Mesenchymal stem cell (in vitro differentiated cells and primary cell): ENCODE data around the gene SNU13.
"Not testable (repeated sequence)": the region's sequence is repeated elsewhere in the genome, so short reads cannot be mapped to it uniquely, and the experiment has no call there.

Source experiments
- DNase-seq: peaks from one replicate; pipeline ENCODE4 v3.0.0-alpha.2; 2013
- H2AFZ ChIP-seq: one replicate; pipeline ENCODE4 v1.6.1; 2013; ENCODE audit warnings: low read depth, mild to moderate bottlenecking, control low read depth, inconsistent platforms, low read length, moderate library complexity
- H2AK5ac ChIP-seq: 2 replicates; pipeline ENCODE4 v1.6.1; 2013; ENCODE audit warnings: low read length, moderate library complexity, mild to moderate bottlenecking, inconsistent platforms; ENCODE audit not compliant: severe bottlenecking
- H2BK120ac ChIP-seq: one replicate; pipeline ENCODE4 v1.6.1; 2013; ENCODE audit warnings: low read depth, mild to moderate bottlenecking, inconsistent platforms, low read length, moderate library complexity
- H2BK12ac ChIP-seq, 2 experiments: one replicate each; pipeline ENCODE4 v1.6.1; 2013; ENCODE audit warnings: inconsistent platforms in 2 of 2, low read length in 2 of 2, mild to moderate bottlenecking in 2 of 2, moderate library complexity in 2 of 2, control low read depth in 1 of 2
- H2BK15ac ChIP-seq: one replicate; pipeline ENCODE4 v1.6.1; 2013; ENCODE audit warnings: mild to moderate bottlenecking, low read depth, inconsistent platforms; ENCODE audit not compliant: poor library complexity, severe bottlenecking
- H2BK5ac ChIP-seq: 2 replicates; pipeline ENCODE4 v1.6.1; 2013; ENCODE audit warnings: low read depth, mild to moderate bottlenecking, low read length, control low read depth, inconsistent platforms; ENCODE audit not compliant: poor library complexity, severe bottlenecking
- H3K14ac ChIP-seq, 2 experiments: one replicate each; pipeline ENCODE4 v1.6.1; 2013; ENCODE audit warnings: inconsistent platforms in 2 of 2, low read length in 2 of 2, control low read depth in 1 of 2, mild to moderate bottlenecking in 1 of 2, moderate library complexity in 1 of 2
- H3K18ac ChIP-seq, 2 experiments: one replicate each; pipeline ENCODE4 v1.6.1; 2013; ENCODE audit warnings: inconsistent platforms in 2 of 2, low read length in 2 of 2, control low read depth in 1 of 2, low read depth in 1 of 2, mild to moderate bottlenecking in 1 of 2
- H3K23ac ChIP-seq, 2 experiments: one replicate each; pipeline ENCODE4 v1.6.1; 2013; ENCODE audit warnings: inconsistent platforms in 2 of 2, low read length in 2 of 2, mild to moderate bottlenecking in 2 of 2, moderate library complexity in 2 of 2, control low read depth in 1 of 2
- H3K27ac ChIP-seq: 2 replicates; pipeline ENCODE4 v1.5.1; 2013; ENCODE audit warnings: mild to moderate bottlenecking, moderate library complexity, low read length, control low read depth, inconsistent platforms; ENCODE audit not compliant: poor library complexity, severe bottlenecking
- H3K27me3 ChIP-seq, 2 experiments: 2 replicates each; pipeline versions ENCODE4 v1.6.1 to v1.7.0; 2013; ENCODE audit warnings: low read length in 2 of 2, mild to moderate bottlenecking in 2 of 2, moderate library complexity in 2 of 2, control low read depth in 1 of 2, inconsistent platforms in 1 of 2; ENCODE audit not compliant: control insufficient read depth in 1 of 2, insufficient read depth in 1 of 2
- H3K36me3 ChIP-seq, 2 experiments: 2 replicates each; pipeline versions ENCODE4 v1.6.1 to v1.7.0; 2013; ENCODE audit warnings: low read length in 2 of 2, control low read depth in 1 of 2, inconsistent platforms in 1 of 2, low read depth in 1 of 2, mild to moderate bottlenecking in 1 of 2; ENCODE audit not compliant: insufficient read depth in 2 of 2, control insufficient read depth in 1 of 2
- H3K4ac ChIP-seq, 2 experiments: one replicate each; pipeline ENCODE4 v1.6.1; 2013; ENCODE audit warnings: inconsistent platforms in 2 of 2, low read length in 2 of 2, mild to moderate bottlenecking in 2 of 2, moderate library complexity in 2 of 2, control low read depth in 1 of 2, low read depth in 1 of 2
- H3K4me1 ChIP-seq: 2 replicates; pipeline ENCODE4 v1.6.1; 2013; ENCODE audit warnings: low read depth, low read length, control low read depth; ENCODE audit not compliant: control insufficient read depth, insufficient read depth
- H3K4me2 ChIP-seq: 2 replicates; pipeline ENCODE4 v1.6.1; 2013; ENCODE audit warnings: low read length, mild to moderate bottlenecking, inconsistent platforms; ENCODE audit not compliant: poor library complexity, severe bottlenecking
- H3K4me3 ChIP-seq, 2 experiments: 2 replicates each; pipeline versions ENCODE4 v1.5.1 to v1.7.0; 2013; ENCODE audit warnings: low read length in 2 of 2, mild to moderate bottlenecking in 2 of 2, control low read depth in 1 of 2, low read depth in 1 of 2; ENCODE audit not compliant: insufficient read depth in 1 of 2
- H3K79me1 ChIP-seq: replicated peaks from 2 replicates; pipeline ENCODE4 v1.6.1; 2013; ENCODE audit warnings: mild to moderate bottlenecking, control low read depth, low read length, inconsistent platforms; ENCODE audit not compliant: poor library complexity, severe bottlenecking
- H3K9ac ChIP-seq: 2 replicates; pipeline ENCODE4 v1.7.0; 2013; ENCODE audit warnings: mild to moderate bottlenecking, low read length, moderate library complexity
- H3K9me3 ChIP-seq: 2 replicates; pipeline ENCODE4 v1.7.0; 2013; ENCODE audit warnings: mild to moderate bottlenecking, low read length; ENCODE audit not compliant: control insufficient read depth
- H4K8ac ChIP-seq: one replicate; pipeline ENCODE4 v1.6.1; 2013; ENCODE audit warnings: inconsistent platforms, mild to moderate bottlenecking, low read length, moderate library complexity
- H4K91ac ChIP-seq: one replicate; pipeline ENCODE4 v1.6.1; 2013; ENCODE audit warnings: mild to moderate bottlenecking, low read length, inconsistent platforms
- WGBS: methylation state at CpG from one replicate; pipeline ENCODE4 v1.1.7; 2013; ENCODE audit warnings: mixed read lengths; 5-methylcytosine and 5-hydroxymethylcytosine counted together

SNU13 gene

GRCh38 chr22:41664490-41664889 is 24.2 kb downstream of the SNU13 start:
- Histone ChIP-seq H2AFZ (no peak overlapping the region), H2BK120ac (no peak overlapping the region), H3K4me3 (no peak overlapping the region), H4K8ac (no peak overlapping the region), H2AK5ac (no peak overlapping the region), H3K4me1 (peaks cover 4% of the 10 kb centered on the region), H3K14ac (no peak overlapping the region), H3K9ac (peak overlapping the region; percentile 19), H3K79me1 (peaks cover 2% of the 10 kb centered on the region), H3K27me3 (no peaks in the 10 kb centered on the region), H3K27ac (no peak overlapping the region), H4K91ac (no peak overlapping the region), H3K18ac (no peak overlapping the region), H3K9me3 (no peaks in the 10 kb centered on the region), H3K23ac (no peak overlapping the region), H2BK5ac (no peak overlapping the region), H3K4ac (no peak overlapping the region), H3K36me3 (peaks cover 32 to 60% of the 10 kb centered on the region in 2 experiments), H2BK15ac (no peak overlapping the region), H3K4me2 (no peak overlapping the region), H2BK12ac (no peak overlapping the region)
- DNase-seq, result no peak

DNA sequence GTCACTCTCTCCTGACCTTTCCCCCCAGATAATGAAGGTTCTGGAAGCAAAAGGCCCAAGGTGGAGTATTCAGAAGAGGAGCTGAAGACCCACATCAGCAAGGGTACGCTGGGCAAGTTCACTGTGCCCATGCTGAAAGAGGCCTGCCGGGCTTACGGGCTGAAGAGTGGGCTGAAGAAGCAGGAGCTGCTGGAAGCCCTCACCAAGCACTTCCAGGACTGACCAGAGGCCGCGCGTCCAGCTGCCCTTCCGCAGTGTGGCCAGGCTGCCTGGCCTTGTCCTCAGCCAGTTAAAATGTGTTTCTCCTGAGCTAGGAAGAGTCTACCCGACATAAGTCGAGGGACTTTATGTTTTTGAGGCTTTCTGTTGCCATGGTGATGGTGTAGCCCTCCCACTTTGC is 25.1 kb downstream of the SNU13 start:
- H2BK5ac ChIP-seq, H3K9me3 ChIP-seq, H3K27me3 ChIP-seq, H3K14ac ChIP-seq, H3K4ac ChIP-seq, H3K18ac ChIP-seq, H4K91ac ChIP-seq, H3K27ac ChIP-seq, H2BK15ac ChIP-seq, H2BK12ac ChIP-seq, H3K9ac ChIP-seq, H2AFZ ChIP-seq, H3K79me1 ChIP-seq, H4K8ac ChIP-seq, H3K4me3 ChIP-seq, DNase-seq, H2AK5ac ChIP-seq, H2BK120ac ChIP-seq, H3K4me2 ChIP-seq, H3K23ac ChIP-seq, H3K4me1 ChIP-seq: not testable (repeated sequence)
- WGBS, result 95% methylated on average over 7 of the region's 9 CpGs
- H3K36me3 ChIP-seq, result peaks cover 40 to 69% of the 10 kb centered on the region in 2 experiments

DNA sequence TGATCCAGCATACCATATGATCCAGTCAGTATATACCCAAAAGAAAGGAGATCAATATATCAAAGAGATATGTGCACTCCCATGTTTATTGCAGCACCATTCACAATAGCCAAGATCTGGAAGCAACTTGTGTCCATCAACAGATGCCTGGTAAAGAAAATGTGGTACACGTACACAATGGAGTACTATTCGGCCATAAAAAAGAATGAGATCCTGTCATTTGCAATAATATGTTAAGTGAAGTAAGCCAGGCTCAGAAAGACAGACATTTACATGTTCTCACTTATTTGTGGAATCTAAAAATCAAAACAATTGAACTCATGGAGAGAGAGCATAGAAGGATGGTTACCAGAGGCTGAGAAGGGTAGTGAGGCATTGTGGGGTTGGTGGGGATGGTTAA is 27.0 kb downstream of the SNU13 start:
- H3K4me3 ChIP-seq, result no peak overlapping the region
- no peak overlapping the region for H2BK15ac ChIP-seq
- no peak overlapping the region for H2BK12ac ChIP-seq

DNA sequence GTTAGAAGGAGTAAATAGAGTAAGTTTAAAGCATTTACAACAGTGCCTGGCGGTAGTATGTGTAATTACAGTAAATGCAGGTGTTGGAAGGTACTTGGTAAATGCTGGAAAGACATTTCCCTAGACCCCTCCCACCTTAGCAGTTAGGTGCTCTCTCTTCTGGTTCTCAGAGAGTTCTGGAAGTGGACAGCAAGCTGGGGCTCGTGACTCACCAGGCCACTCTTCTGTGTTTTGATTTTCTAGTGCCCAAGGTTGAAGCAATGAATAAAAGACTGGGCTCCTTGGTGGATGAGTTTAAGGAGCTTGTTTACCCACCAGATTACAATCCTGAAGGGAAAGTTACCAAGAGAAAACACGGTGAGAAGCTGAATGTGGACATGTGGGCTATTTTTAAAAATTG is 27.6 kb downstream of the SNU13 start:
- DNase-seq, result peak; percentile 15
- H3K79me1 ChIP-seq, result peaks cover 14% of the 10 kb centered on the region
- no peaks in the 10 kb centered on the region for H3K9me3 ChIP-seq
- H4K91ac ChIP-seq, result no peak overlapping the region
- no peak overlapping the region for H2AFZ ChIP-seq
- no peak overlapping the region for H2AK5ac ChIP-seq
- H2BK5ac ChIP-seq, result no peak overlapping the region
- no peak overlapping the region for H2BK12ac ChIP-seq
- peaks cover 54 to 91% of the 10 kb centered on the region in 2 experiments for H3K36me3 ChIP-seq
- no peak overlapping the region for H3K9ac ChIP-seq
- no peak overlapping the region for H3K4me3 ChIP-seq
- WGBS, result 87% methylated on average over 2 of the region's 3 CpGs
- H3K23ac ChIP-seq, result no peak overlapping the region
- no peak overlapping the region for H3K4ac ChIP-seq
- H2BK120ac ChIP-seq, result no peak overlapping the region
- no peak overlapping the region for H3K18ac ChIP-seq
- no peak overlapping the region for H4K8ac ChIP-seq
- no peak overlapping the region for H2BK15ac ChIP-seq
- no peak overlapping the region for H3K14ac ChIP-seq
- H3K27me3 ChIP-seq, result no peaks in the 10 kb centered on the region
- no peak overlapping the region for H3K4me2 ChIP-seq
- H3K4me1 ChIP-seq, result no peaks in the 10 kb centered on the region
- H3K27ac ChIP-seq, result no peak overlapping the region

More for the DNA sequence above, 27.0 kb downstream of the SNU13 start:
- peaks cover 11% of the 10 kb centered on the region for H3K79me1 ChIP-seq
- no peak overlapping the region for H2BK5ac ChIP-seq
- H4K8ac ChIP-seq, result no peak overlapping the region
- no peak overlapping the region for H2AK5ac ChIP-seq
- whole genome bisulfite sequencing, result 89% methylated on average over 2 of the region's 2 CpGs
- no peak overlapping the region for H3K4ac ChIP-seq
- H3K9ac ChIP-seq, result no peak overlapping the region
- DNase-seq, result no peak
- H3K36me3 ChIP-seq, result peaks cover 52 to 87% of the 10 kb centered on the region in 2 experiments
- no peak overlapping the region for H2BK120ac ChIP-seq
- no peak overlapping the region for H2AFZ ChIP-seq
- no peak overlapping the region for H3K23ac ChIP-seq
- no peak overlapping the region for H3K14ac ChIP-seq
- no peak overlapping the region for H3K4me2 ChIP-seq
- no peak overlapping the region for H3K18ac ChIP-seq
- H3K9me3 ChIP-seq, result no peaks in the 10 kb centered on the region
- H3K27ac ChIP-seq, result no peak overlapping the region
- H3K27me3 ChIP-seq, result no peaks in the 10 kb centered on the region
- no peak overlapping the region for H4K91ac ChIP-seq
- H3K4me1 ChIP-seq, result no peaks in the 10 kb centered on the region
